Activated naive CD8-positive, alpha-beta T cell treated with anti-CD3 and anti-CD28 coated beads, Interleukin-2, amount 50 U/mL, for 16 hours (primary cell): ENCODE measurements around the gene LGALS7B.
A peak's percentile ranks its signal among the peaks of the same experiment; 100 is the strongest.
"Not testable (repeated sequence)": the region's sequence is repeated elsewhere in the genome, so short reads cannot be mapped to it uniquely, and the experiment has no call there.

Experiments used
- DNase-seq: peaks from one replicate; pipeline ENCODE4 v3.0.0-alpha.2; 2020; ENCODE audit warnings: low read depth, low spot score

The LGALS7B gene

DNA sequence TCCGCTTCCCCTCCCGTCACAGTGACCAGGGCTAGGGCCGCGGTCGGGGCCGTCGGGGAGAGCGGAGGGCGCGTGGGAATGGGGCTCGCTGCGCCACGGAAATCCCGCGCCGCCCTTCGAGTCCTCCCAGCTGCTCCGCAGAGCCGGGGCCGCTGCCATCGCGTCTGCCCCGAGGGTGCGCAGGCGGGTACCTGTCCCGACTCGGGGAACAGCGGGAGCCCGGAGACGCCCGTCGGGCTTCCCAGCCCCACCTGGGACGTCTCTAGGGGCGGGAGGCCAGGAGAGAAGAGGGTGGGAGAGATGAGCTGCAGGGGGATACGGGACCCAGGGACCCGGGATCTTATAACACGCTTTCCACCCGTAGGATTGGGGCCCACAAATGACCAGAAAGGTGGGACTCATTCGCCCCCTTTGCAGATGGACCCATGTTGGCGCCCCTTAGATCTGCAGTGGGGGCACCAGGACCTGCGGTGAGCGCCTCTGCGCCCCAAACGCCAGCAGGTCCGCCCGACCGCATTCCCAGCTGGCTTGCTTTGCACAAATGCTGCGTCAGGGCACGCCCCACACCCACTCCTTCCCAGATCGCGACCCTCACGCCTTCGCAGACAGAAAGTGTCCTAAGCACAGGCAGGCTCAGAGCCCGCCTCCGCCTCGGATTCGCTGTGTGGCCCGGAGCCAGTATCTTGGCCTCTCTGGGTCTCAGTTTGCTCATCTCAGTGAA lies 18.6 kb upstream of the LGALS7B start:
- not testable (repeated sequence) for DNase-seq

DNA sequence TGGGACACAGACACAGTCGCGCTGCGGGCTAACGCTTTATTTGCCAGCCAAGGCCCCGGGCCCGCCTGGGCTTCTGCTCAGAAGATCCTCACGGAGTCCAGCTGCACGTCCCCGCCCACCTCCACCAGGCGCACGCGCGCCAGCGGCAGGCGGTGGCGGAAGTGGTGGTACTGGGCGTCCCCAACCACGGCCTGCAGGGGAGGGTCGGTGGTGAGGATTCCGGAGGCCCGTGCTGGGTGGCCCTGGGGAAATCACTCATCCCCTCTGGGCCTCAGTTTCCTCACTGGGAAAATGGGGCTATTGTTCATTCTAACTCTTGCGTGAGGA lies 18.1 kb upstream of the LGALS7B start:
- not testable (repeated sequence) for DNase-seq

GRCh38 chr19:38771569-38771968 lies 17.4 kb upstream of the LGALS7B start:
- DNase-seq: not testable (repeated sequence)

DNA sequence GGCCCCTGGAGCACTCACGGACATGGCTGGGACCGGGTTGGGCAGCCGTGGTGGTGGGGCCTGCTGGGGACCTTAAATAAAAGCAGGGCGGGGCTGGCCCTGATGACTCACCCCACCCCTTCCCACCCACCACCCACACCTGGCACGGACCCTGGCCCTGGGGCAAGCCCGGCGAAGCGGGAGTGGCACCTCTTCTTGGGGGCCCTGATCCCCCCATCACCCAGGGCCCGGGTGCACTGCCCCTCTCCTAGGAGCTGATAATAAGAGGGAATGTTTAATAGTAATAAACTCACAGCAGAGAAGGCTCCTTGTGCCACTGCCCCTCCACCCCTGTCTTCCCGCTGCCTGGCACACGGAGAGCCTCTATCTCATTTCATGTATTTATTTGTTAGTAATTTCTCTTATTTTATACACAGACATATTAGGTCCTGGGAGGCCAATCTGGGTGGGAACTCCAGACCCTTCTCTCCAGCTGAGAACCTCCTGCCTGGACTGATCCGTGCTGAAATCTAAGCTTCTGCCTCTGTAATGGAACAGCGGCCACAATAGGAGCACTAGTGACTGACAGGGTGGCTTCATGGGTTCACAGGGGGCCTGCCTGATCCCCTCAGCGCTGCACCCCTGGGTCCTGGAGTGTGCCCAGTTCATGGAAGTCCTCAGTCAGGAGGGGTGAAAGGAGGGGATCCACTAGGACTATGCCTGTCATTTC lies 15.4 kb upstream of the LGALS7B start, which contains the start of gene LGALS7:
TSS of gene LGALS7 (minus strand) at position 49 of the 709 bp plus-strand sequence. CDS start at position 24, 25 bp downstream.
- DNase-seq: no peak

DNA sequence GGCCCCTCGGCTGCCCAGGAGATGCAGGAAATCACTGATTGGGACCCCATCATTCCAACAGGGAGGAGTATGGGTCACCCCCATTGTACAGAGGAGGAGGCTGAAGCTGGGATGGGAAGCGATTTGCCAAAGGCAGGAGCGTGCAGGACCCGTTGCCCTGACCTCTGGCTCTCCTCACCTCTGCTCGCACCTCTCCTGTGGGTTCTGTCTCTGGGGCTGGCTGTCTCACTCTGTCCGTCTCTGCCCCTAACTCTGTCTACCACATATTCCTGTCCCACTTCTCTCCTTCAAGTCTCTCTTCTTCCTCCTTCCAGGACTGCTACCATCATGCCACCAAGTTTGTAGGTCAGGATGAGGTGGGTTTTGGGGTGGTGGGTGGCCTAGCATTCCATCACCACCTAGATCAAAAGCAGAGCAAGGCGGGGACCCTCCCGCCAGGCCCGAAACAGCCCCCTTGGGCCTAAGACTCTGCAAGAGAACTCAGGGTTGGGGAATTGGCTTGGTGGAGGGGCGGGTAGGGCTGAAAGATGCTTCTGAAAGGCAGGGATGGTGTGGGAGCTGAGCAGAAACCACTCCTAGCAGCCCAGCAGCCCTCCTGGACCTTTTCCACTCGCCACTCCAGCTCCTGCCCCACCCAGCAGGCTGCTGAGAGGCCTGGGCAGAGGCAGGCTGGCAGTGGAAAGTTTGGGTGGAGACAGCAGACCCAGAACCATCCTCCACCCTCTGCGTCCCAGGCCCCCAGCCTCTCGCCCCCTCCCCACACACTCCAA lies 14.6 kb upstream of the LGALS7B start:
- DNase-seq: no peak

GRCh38 chr19:38778733-38779132 lies 10.3 kb upstream of the LGALS7B start:
- no peak for DNase-seq

DNA sequence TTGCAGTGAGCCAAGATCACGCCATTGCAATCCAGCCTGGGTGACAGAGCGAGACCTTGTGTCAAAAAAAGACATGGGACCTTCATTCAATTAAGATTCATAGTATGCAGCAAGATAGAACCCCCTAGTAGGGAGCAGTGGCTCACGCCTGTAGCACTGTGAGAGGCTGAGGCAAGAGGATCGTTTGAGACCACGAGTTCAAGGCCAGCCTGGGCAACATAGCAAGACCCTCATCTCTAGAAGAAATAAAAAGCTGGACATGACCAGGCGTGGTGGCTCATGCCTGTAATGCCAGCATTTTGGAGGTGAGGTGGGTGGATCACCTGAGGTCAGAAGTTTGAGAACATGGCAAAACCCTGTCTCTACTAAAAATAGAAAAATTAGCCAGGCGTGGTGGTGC lies 8.6 kb upstream of the LGALS7B start:
- DNase-seq: no peak

DNA sequence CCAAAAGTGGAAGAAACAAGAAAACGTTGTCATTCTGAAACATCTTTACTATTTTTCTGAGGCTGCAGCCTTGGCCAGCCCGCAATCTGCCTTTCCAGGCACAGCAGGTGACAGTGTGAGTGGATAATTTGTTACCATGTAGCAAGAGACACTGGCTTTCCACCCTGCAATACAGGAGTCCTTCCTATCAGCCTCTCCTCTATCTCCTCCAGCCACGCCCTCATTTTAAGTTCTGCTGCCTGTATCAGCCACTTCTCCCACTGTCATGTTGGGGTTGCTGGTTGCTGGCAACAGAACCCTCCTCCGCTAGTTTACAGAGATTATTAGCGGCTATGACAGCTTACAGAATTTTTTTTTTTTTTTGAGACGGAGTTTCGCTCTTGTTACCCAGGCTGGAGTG lies 7.9 kb upstream of the LGALS7B start:
- DNase-seq: no peak

DNA sequence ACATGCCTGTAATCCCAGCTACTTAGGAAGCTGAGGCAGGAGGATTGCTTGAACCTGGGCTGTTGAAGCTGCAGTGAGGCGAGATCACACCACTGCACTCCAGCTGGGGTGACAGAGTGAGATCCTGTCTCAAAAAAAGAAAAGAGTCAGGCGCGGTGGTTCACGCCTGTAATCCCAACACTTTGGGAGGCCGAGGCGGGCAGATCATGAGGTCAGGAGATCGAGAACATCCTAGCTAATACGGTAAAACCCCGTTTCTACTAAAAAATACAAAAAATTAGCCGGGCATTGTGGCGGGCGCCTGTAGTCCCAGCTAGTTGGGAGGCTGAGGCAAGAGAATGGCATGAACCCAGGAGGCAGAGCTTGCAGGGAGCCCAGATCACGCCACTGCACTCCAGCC lies 6.8 kb upstream of the LGALS7B start:
- DNase-seq: not testable (repeated sequence)

DNA sequence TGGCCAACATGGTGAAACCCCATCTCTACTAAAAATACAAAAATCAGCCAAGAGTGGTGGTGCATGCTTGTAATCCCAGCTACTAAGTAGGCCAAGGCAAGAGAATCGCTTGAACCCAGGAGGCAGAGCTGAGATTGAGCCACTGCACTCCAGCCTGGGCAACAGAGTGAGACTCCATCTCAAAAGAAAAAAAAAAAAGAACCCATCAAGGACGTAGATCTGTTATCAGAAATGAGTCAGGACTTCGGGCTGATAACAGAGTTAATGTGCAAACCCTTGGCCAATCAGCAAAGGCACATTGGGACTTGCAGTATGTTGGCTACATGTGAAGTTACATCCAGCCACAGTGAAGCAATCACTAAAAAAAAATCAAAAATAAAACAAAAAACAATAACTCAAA lies 4.8 kb upstream of the LGALS7B start:
- no peak for DNase-seq

DNA sequence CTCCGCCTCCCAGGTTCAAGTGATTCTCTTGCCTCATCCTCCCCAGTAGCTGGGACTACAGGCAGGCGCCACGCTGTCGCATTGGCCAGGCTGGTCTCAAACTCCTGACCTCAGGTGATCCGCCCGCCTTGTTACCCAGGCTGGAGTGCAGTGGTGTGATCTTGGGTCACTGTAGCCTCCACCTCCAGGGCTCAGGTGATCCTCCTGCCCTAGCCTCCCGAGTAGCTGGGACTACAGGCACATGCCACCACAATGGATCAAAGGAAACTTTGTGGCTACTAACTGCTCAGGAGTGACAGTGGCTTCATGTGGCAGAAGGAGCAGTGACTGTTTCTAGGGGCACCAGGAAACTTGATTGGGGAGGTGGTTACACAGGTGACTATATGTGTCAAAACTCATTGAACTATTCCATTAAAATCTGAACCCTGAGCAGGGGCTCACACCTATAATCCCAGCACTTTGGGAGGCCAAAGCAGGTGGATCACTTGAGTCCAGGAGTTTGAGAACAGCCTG lies 3.8 kb upstream of the LGALS7B start:
- no peak for DNase-seq

GRCh38 chr19:38786061-38786460 lies 2.9 kb upstream of the LGALS7B start:
- not testable (repeated sequence) for DNase-seq

DNA sequence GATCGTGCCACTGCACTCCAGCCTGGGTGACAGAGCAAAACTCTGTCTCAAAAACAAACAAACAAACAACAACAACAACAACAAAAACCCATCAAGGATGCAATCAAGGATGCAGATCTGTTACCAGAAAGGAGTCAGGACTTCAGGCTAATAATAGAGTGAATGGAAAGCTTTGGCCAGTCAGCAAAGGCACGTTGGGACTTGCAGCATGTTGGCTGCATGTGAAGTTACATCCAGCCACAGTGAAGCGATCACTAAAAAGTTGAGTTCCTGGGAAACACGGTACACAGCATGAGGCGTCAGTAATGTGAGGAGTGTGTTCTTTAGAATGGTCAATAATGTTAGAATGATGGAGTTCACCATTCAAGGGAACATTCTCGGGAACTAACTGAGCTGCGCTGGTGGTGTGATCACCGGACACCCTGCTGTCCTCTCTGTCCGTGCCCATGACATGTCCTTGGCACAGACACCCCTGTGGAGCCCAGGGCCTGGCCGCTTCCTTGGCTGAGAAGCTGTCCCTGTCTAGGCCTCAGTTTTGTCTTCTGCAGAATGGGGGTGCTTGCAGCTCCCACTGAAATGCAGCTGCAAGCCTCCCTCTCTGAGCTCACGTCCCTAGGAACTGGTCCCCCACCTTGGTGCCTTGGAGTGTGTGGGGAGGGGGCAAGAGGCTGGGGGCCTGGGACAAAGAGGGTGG lies 2.3 kb upstream of the LGALS7B start:
- no peak for DNase-seq

- DNase-seq: not testable (repeated sequence)
Observed at GRCh38 chr19:38790507-38791403, 1.8 kb downstream of the LGALS7B start.

- DNase-seq: not testable (repeated sequence)
Observed at GRCh38 chr19:38791451-38792064, 2.6 kb downstream of the LGALS7B start.

DNA sequence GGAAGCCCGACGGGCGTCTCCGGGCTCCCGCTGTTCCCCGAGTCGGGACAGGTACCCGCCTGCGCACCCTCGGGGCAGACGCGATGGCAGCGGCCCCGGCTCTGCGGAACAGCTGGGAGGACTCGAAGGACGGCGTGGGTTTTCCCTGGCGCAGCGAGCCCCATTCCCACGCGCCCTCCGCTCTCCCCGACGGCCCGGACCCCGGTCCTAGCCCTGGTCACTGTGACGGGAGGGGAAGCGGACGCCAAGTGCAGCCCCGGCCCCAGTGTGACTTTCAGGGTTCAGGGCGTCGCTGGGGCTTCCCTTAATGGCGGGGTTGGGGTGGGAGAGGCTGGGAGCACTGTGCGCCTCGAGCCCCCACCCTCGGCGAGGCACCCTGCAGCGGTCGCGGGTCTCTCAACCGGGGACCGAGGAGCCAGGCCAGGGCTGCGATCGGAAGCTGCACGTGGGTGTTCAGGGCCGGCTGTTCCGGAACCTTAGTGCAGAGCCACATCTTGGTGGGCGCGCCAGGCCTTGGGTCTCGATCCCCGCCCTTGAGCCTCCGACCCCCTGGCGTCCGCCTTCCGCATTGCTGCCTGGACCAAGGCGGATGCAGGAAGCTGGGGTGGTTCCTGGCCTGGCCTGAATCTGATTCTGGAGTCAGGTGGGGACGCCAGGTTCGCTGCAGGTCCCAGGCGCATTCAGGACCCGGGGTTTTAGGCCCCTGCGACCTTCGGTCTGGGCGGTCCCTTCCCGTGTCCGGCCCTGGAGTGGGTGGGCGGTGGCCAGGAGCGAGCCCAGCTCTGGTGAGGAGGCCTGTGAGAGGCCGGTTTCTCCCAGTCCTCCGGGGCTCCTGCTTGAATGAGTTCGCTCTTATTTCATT lies 3.5 kb downstream of the LGALS7B start:
- peak; percentile 12 for DNase-seq

DNA sequence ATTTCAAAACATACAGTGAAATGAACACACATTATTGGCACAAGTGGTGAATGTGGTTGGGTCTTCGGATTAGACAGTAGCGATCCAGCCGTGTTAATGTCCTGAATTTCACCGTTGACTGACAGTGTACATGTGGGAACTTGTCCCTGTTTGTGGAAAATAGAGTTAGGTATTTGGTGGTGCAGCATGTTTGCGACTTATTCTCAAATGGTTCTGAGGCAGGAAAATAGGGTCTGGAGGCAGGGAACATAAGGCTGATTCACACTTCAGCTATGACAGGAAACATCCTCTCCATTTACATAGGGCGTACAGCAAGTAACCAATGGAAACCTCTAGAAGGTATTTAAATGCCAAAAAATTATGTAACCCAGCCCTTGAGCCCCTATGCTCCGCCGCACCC lies 4.2 kb downstream of the LGALS7B start:
- no peak for DNase-seq

GRCh38 chr19:38793671-38794070 lies 4.7 kb downstream of the LGALS7B start:
- DNase-seq: no peak

- no peak for DNase-seq
Observed at GRCh38 chr19:38795549-38795948, 6.5 kb downstream of the LGALS7B start.
